Measurements from ENCODE around the gene KRT76.

Gene KRT76

DNA sequence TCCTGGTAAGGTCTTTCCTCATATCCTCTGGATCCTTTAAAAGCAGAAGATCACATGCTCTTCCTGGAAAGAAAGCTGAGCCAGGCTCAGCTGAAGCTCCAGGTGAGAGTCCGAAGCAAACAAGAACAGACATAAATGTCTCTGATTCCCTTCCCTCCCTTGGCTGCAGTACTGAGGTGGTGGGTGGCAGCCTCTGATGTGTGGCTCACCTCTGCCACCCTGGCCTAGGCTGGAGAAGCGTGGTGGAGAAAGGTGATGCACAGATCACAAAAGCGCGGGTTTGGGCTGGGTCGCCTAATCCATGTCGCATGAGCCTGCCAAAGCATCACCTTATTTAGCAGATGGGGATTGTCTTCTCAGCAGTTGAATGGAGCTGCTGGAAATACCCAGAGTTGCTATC lies 2.8 kb upstream of the KRT76 start:
- no peak for DNase-seq (ENCODE audit: low spot score)
- TF ChIP-seq, protein P1, sequence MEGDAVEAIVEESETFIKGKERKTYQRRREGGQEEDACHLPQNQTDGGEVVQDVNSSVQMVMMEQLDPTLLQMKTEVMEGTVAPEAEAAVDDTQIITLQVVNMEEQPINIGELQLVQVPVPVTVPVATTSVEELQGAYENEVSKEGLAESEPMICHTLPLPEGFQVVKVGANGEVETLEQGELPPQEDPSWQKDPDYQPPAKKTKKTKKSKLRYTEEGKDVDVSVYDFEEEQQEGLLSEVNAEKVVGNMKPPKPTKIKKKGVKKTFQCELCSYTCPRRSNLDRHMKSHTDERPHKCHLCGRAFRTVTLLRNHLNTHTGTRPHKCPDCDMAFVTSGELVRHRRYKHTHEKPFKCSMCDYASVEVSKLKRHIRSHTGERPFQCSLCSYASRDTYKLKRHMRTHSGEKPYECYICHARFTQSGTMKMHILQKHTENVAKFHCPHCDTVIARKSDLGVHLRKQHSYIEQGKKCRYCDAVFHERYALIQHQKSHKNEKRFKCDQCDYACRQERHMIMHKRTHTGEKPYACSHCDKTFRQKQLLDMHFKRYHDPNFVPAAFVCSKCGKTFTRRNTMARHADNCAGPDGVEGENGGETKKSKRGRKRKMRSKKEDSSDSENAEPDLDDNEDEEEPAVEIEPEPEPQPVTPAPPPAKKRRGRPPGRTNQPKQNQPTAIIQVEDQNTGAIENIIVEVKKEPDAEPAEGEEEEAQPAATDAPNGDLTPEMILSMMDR (IDR thresholded peaks at IDR 0.05) = no peak
- Histone ChIP-seq H3K4me3 (no peak overlapping the region), H3K27ac (no peak overlapping the region)

GRCh38 chr12:52778833-52779232 lies 1.7 kb upstream of the KRT76 start:
- DNase-seq (ENCODE audit: low spot score) = no peak
- Histone ChIP-seq H3K4me3 (no peak overlapping the region), H3K27ac (no peak overlapping the region)
- TF ChIP-seq, protein P1 (IDR thresholded peaks at IDR 0.05) = no peak

DNA sequence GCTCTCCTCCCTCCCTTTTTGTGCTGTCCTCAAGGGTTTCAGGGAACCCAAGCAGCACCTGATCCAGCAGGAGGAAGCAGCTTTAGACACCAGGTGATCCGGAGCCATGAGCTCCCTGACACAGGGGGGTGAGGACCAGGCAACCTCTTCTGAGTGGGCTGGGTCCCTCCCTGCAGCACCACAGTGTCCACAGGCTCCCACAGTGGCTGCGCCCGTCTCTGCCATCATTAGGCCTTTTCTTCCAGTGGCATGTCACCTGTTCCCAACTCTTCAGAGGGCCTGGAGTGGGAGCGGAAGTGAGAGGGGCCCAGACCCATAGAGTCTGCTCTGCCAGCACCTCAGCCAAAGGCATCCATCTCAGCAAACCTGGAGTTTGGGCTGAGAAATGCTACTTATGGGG lies 421 bp upstream of the KRT76 start:
- TF ChIP-seq, protein P1 (IDR thresholded peaks at IDR 0.05) = no peak
- no peak for DNase-seq (ENCODE audit: low spot score)
- H3K4me3 ChIP-seq = no peak overlapping the region
- H3K27ac ChIP-seq = no peak overlapping the region

- TF ChIP-seq, protein P1 (IDR thresholded peaks at IDR 0.05) = no peak
These were observed 710 bp downstream of the KRT76 start for GRCh38 chr12:52776435-52776834.

GRCh38 chr12:52774629-52775250 lies 2.4 kb downstream of the KRT76 start:
- TF ChIP-seq, protein P1 (IDR thresholded peaks at IDR 0.05) = no peak
- no peak overlapping the region for H3K27ac ChIP-seq
- no peak overlapping the region for H3K4me3 ChIP-seq
- no peak for DNase-seq (ENCODE audit: low spot score)

More at GRCh38 chr12:52776435-52776834, 710 bp downstream of the KRT76 start:
- DNase-seq (ENCODE audit: low spot score) = no peak
- no peak overlapping the region for H3K27ac ChIP-seq
- H3K4me3 ChIP-seq = no peak overlapping the region

- Histone ChIP-seq H3K27ac (no peak overlapping the region), H3K4me3 (no peak overlapping the region)
- TF ChIP-seq, protein P1 (IDR thresholded peaks at IDR 0.05) = no peak
- no peak for DNase-seq (ENCODE audit: low spot score)
These were observed 4.4 kb downstream of the KRT76 start for GRCh38 chr12:52772772-52773171.

- TF ChIP-seq, protein P1 (IDR thresholded peaks at IDR 0.05) = no peak
- Histone ChIP-seq H3K4me3 (no peak overlapping the region), H3K27ac (no peak overlapping the region)
- no peak for DNase-seq (ENCODE audit: low spot score)
These were observed 5.0 kb downstream of the KRT76 start for GRCh38 chr12:52772188-52772587.
